ENCODE measurements around the gene PTPRD.

GRCh38 chr9:8724284-8725018 lies 1888.4 kb downstream of the PTPRD start:
- TF ChIP-seq POLR2A (IDR thresholded peaks at IDR 0.05; ENCODE audit: low read depth, low read length) (no peak), POLR2AphosphoS5 (IDR thresholded peaks at IDR 0.05; ENCODE audit: low read depth, low read length) (no peak), TAF1 (IDR thresholded peaks at IDR 0.05; ENCODE audit: borderline replicate concordance, low read depth, low read length) (no peak)

Measured in GM12892 (cell line).